Measurements from ENCODE around the gene ARHGEF10L.

The ARHGEF10L gene

DNA sequence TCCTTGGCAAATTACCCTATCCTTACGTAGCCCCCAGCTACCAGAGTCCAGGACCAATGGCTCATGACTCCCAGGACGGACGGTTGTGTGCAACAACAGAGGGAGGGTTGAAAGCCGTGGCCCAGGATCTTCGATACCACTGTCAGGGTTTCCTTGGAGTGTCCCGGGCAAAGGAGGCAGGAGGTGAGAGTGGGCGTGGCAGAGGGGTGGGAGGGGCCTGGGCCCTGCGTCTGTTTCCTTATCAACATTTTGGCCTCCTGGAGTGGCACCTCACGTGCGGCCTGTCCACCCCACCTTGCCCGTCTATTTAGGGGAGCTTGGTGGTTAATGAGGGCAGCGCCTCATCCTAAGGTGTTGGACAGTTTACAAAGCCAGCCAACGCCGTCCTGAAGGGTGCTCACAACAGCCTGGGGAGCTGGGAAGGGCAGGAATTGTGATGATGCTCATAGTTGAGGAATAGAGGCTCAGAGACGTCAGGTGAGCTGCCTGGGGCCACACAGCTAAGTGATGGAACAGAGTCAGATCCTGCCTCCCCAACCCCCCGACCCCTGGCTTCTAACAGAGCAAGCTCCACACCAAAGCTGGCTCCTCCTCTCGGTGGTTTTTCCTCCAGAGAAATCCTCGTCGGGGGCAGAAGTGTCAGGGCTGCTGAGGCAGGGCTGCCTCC is 17.4 kb upstream of the ARHGEF10L start:
- no peak for DNase-seq

DNA sequence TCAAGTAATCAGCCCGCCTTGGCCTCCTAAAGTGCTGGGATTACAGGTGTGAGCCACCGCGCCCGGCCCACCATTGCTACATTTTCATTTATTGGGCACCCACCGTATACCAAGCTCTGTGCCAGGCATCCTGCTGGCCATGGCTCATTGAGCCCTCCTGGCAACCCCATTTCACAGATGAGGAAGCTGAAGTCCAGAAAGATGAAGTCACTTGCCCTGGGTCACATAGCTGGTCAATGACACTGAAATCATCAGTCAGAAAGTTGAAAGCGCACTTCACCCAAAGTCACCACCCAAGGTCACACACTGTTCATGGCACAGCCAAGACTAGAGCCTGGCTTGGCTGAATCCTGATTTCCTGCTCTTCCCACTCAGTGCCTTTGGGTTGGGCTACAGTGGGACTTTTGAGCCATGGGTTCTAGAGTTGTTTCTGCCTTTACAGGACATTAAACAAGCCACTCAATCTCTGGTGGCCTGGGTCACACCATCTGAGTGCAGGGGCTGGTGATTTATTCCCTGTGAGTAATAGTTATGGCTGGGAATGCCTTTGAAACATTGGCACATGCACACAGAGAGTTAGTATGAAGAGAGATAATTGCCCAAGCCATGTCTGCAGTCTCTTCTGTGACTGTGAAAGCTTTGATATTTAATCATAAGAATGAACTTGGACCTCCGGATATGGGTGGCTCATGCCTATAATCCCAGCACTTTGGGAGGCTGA is 16.0 kb upstream of the ARHGEF10L start:
- DNase-seq, result no peak

DNA sequence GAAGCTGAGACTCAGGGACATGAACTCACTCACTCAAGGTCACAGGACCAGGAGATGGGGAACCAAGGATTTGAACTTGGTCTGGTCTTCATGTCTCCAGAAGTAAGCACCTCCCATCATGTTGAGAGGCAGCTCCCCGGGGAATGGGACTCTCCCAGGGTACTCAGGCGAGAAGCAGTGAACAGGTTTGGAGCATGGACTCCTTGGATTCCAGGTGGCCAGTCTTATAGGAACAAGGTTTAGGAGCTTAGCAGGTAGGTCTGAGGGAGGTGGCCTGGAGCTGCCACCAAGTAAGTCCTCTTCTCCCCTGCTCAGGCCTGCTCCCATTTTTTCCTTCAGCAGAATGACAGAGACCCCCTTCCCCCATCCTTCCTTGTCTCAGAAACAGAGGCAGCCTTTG is 14.9 kb upstream of the ARHGEF10L start:
- no peak for DNase-seq

DNA sequence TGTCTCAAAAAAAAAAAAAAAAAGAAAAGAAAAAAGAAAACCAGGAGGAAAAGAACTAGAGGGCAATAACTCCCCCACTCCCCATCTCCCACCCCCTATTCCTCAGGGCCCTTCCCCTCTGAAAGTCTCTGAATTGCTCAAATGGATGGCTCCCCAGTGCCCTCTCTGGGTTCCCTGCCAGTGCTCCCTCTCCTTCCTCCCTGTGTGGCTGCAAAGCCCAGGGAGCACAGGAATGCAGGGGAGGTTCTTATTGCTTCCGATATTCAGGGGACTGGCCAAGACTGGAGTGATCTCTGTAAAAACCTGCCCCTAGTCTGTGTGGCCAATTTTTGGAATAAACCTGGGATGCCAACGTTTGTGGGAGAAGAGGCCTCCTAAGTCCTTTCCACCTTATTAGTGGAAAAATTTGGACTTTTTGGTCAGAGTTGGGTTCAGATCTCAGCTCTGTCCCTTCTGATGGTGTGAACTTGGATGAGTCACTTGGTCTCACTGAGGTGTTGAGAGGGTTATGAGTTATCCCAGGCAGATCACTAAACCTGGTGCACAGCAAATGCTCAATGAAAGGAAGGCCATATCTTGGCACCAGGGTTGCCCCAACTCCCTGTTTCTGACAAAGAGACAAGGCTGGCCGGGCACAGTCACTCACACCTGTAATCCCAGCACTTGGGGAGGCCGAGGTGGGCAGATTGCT is 13.4 kb upstream of the ARHGEF10L start:
- no peak for DNase-seq

DNA sequence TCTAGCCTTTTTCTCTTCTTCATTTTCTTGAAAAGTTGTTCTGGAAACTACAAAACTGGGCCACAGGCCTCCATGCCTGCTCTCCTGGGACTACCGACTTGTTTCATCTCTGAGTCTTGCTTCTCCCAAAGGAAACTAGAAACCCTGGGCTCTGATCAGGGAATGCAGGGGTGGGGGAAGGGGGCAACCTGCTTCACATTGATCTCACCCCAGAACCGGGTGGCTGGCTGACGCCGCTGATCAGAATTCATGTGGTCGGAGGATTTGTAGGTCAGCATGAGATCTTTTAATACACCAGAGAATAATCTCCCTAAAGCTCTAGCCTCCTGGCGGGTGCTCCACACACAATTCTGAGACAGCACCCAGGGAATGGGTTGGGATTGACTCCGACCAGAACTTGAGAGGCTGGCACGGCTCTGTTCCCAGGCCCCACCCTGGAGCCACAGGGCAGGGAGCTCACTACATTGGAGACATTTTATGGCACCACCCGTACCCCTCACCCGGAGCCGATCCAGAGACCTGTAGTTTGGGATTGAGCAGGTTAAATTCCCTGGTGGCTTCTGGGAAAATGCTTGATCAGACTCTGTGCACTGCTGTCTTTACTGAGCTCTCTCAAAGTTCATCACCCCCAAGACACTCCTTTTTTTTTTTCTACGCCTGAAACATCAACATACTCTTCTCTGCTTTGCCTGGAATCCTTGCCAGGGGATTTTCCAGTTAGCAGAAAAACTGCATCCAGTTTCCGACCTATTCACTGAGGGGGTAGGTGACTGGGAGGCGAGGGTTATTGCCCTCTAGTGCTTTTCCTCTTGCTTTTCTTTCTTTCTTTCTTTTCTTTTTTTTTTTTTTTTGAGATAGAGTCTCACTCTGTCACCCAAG is 12.2 kb upstream of the ARHGEF10L start:
- DNase-seq, result no peak

DNA sequence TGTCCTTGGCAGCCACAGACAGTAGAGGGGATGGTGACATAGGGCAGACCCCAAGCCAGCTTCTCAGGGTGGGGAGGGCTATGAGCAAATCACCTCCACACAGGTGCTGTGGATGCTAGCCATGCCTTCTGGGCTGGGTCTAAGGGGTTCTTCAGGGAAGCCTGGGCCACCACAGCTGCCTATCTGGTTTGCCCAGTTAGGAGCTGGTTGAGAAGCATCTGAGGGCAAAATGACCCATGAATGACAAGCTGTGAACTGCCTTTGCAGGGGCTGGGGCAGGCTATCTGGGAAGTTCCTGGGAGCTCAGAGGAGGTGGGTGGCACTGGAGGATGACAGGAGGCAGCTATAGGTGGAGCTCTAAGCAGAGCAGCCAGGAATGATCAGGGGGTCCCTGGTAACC is 10.1 kb upstream of the ARHGEF10L start:
- DNase-seq, result no peak

DNA sequence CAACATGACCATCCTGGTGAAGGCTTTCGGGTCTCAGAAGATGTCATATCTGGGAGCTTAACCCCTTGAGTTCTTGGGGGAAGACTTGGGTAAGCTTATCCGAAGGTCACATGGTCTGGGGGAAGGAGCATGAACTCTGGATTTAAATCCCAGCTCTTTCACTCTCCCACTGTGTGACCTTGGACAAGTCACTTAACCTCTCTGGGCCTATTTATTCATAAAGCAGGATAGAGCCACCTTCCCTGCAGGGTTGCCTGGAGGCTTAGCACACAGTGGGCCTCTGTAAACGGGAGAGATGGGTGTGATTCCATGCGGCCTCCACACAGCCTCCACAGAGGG is 8.2 kb upstream of the ARHGEF10L start:
- DNase-seq, result no peak

DNA sequence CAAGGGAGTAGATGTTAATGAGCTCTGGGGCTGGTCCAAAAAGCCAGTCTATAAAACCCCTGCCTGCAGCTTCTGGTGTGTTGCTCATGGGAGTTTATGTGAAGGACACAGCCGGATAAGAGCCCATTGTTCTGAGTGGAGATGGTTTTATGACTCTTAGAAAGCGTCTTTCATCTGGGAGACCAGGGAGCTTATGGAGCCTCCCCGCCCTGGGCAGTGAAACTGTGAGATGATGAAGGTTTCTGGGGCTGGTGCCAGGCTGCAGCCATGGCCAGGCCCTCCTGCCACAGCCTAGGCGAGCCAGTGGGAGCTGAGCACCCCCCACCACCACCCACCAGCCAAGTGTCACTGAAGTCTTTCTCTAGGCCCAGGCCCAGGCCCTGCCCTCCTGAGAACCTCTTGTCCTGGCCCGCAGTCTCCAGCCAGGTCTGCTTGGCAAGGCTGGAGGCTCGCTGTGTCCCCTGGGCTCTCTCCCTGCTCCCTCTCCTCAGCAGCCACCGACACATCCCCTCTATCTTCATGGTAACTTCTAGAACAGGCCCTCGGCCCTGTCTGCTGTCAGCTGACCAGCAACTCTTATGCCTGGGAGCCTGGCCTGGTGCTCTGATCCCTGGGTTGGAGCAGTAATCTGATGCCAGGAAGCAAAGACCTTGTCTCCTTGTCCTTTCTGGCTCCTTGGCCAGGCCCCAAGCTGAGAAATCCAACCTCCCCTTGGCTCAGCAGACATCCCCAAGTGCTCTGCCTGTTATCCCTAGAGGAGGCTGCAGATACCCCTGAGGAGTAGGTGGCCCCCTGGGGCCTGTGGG is 7.6 kb upstream of the ARHGEF10L start:
- no peak for DNase-seq

DNA sequence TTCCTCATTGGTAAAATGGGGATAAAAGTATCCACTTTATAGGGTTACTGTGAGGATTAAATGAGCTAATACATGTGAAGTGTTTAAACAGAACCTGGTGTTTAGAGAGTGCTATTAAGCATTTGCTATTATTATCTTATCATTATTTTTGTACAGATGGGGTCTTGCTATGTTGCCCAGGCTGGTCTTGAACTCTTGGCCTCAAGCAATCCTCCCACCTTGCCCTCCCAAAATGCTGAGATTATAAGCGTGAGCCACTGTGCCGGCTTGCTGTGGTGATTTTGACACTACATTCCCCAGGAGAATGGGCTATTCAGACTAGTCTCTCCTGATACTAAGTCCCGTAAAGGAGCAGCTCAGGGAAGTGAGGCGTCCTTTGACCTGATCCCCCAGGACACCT is 6.3 kb upstream of the ARHGEF10L start:
- no peak for DNase-seq

DNA sequence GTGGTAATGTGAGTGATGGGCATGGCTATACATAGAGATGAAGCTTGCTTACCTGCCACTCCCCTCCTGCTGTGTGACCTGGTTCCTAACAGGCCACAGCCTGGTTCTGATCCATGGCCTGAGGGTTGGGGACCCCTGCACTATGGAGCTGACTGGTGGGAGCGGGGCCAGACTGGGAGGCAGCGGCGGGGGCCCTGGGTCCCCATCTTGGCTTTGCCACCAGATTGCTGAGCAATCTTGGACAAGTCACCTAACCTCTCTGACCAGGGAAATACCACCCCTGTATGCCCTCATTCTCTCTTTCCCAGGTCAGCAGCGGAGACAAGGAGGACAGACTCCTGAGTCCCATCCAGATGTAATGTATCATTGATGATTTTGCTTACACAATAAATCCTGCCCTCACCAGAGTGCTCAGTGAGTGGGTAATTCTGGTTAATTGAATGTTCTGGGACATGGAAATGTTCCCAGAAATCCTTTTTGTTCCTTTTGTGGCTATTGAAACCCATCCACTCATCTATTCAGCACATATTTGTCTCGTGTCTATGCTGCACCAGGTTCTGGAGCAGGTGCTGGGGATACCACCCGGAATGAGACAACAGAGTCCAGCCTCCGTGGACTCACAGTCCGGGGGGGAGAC is 4.1 kb upstream of the ARHGEF10L start:
- DNase-seq, result no peak

DNA sequence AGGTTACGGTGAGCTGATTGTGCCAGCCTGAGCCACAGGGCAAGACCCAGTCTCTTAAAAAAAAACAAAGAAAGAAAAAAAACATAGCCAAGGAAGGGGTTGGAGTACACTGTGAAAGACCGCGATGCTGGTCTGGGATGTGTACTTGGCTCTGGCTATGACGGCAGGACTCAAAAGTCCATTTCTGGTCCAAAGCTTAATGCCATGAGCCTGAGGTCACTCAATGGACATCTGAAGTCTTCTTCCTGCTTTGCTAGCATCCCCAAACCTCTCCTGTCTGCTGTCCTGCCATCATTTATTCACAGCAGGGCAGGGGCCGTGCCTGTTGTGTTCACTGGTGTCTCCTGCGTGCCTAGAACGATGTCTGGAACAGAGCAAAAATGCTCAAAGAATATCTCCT is 1.5 kb upstream of the ARHGEF10L start:
- DNase-seq, result no peak

DNA sequence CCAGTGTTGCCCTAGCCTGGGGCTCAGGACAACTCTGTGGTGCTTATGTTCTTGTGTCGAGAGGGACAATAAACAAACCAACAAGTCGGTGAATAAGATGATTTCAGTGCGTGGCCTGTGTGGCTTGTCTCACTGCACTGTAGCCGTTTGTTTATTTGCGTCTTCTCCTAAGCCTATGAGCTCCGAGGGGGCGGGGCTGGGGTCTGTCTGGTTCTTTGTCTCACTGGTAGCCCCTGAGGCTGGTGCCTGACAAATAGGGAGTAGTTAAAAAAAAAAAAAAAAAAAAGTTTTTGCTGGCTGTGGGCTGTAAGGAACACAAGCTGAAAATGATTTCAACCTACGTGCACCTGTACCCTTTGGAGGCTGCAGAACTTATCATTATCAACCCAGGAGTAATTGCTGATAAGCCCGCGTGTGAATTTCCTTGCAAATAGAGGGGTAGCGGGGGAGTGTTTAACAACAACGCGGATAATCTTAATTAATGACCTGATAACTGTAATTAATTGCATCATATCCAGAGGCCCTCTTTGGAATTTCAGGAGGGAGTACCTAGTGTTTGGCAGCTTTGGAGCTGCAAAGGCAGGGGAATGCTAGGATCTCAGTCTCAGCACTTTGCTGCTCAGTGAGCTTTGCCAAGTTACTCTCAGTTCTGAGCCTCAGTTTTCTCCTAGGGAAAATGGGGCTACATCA is 925 bp upstream of the ARHGEF10L start:
- no peak for DNase-seq

DNA sequence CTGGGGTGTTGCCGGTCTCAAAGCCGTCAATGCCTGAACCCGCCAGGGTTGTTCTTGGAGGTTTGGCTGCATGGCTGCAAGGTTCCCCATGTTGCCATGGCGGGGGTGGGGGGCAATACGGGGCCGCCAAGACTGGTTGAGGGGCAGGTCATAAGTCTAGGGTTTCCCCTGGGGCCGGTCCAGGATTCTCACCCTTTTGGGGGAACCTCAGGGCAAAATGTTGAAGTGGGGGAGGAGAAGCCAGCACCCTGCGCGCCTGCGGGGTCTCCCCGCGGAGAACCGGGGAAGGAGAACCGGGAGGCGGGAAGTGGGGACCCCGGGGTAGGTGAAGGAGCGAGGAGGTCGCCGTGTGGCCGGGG is 401 bp upstream of the ARHGEF10L start:
- DNase-seq, result no peak

DNA sequence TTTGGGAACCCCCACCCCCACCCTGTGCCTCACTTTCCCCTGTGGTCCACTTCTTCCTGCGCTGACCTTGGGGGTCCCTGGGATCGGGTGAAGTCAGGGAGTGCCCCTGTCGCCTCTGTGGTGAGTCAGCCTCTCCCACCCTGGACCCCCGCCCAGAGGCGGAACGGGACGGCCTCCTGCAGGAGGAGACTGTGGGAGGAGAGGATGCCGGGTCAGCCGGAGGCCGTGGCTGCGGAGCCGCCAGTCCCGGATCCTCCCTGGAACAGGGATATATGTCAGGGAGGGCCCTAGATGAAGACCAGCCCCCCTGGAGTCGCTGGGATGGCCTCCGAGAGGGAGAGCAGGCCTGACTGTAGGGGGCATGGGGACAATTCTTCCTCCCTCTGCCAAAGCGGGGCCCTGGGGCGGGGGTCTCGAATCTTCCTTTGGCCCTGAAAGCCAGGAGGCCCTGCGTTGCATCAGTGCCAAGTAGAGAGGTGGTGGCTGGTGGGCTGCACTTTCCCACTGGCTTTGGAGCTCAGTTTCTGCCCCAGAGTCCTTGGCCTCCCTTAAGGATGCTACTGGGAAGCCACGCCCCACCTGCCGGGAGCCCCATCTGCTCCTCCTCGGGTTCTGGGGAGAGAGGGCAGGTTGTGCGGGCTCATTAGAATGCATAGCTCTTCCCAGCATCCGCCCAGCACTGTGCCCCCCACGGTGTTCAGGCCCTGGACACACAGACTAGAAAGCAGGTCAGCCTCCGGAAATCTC is 930 bp downstream of the ARHGEF10L start:
- DNase-seq, result no peak

DNA sequence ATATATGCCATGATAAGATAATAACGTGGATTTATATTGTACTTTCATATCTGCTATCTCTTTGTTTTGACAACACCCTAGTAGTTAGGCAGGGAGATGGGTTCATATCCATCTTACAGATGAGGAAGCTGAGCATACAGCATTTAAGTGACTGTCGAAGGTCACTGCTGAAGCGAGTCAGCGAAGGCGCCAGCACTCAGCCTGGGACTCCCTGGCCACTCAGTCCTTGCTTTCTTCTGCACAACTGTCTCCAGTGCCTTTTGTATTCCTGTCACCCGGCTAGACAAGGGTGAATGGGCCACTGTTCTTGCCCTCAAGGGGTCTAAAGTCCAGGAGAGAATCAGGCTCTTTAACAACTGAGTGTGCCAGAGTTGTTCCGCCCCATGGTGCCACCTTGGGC is 3.1 kb downstream of the ARHGEF10L start:
- no peak for DNase-seq

DNA sequence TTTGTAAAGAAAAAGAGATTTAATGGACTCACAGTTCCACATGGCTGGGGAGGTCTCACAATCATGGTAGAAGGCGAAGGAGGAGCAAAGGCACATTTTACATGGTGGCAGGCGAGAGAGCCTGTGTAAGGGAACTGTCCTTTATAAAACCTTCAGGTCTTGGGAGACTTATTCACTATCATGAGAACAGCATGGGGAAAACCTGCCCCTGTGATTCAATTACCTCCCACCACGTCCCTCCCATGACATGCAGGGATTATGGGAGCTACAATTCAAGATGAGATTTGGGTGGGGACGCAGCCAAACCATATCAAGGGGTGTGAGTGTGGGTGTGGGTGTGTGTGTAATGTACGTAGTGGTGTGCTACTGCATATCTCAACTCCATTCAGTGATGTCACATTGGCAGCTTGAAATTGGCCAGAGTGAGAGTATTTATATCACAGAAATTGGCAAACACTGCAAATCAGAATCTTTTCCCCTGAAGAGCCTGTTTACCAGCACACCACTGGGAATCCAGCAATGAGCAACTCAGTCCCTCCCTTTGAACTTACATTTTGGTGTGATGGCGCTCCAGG is 5.4 kb downstream of the ARHGEF10L start:
- no peak for DNase-seq

DNA sequence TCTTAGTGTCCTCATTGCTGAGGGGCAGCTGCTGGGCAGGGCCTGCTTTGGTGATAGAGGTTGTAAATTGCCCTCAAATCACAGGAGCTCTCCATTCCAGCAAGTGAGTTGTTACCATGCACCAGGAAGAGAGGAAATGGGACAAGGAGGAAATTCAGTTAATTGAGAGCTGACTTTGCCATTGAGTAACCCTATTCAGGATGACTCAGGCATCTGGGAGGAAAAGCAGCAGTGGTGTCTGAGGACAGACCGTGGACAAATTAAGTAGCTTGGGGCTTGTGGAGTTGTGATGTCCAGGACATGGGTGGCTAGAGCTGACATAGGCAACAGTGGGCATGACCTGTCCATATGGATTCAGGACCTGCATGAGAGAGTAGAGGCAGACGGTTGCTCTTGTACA is 5.9 kb downstream of the ARHGEF10L start:
- no peak for DNase-seq

DNA sequence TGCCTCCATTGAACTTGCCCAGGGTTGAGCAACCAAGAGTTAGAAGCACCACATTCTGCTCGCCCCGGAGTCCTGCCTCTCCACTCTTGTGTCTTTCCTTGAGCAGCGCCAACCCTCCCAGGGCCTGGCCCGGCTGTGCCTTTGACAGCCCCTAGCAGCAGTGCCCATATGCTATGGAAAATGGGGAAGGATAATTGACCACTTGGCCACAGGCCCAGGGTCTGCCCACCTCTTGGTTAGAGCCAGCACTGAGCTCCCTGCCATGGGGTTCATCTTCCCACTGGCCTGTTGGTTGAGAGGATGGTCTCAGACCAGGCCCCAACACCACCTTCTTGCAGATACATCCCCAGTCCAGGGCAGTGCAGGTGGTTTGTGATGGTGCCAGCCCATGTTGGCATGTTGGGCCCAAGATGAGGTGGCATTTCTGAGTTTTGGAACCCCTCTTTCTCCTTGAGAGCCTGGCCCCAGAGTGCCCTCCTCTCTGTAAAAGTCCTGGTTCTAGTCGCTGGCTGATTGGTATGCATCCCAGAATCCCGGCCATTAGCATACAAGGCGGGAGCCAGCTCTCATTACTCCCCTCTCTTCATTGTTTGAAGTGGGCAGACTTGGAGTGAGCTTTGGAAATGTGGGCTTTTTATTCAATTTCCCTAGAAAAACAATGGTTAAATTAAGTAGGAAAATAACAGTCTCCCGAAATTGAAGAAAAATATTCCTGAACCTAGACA is 7.6 kb downstream of the ARHGEF10L start:
- DNase-seq, result no peak

DNA sequence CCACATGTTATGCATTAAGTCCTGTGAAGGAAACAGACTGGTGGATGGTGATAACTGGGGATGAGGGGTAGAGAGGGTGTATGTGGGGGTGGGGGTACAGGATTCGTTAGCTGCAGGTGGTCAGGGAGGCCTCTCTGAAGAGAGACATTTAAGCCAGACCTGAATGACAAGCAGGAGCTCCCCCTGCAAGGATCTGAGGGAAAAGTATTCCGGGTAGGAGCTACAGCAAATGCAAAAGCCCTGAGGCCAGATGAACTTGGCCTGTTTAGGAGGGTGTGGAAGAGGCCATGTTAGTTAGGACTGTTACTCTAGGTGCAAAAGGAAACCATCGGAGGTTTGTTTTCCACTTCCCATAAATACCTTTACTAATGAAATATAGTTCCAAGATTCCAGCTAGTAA is 9.9 kb downstream of the ARHGEF10L start:
- no peak for DNase-seq
